Adrenal gland (tissue), 12 donors: ENCODE data around the gene DMTF1. TPM values are rescaled to one million over a fixed set of nuclear protein-coding genes. Genes with fewer than 3 reads are reported as not detected.

Experiments
- DNase-seq, 7 donors: peaks; one replicate each; pipeline ENCODE4 v3.0.0-alpha.2; 2019 to 2020
- H3K27ac ChIP-seq, 5 donors: fragments of 200-600 bp; sonication (generic) in 4 of 5; 1 replicate in 3 of 5; 2 replicates in 2 of 5; pipeline versions ENCODE4 v1.5.1 to v1.8.0; 2016 to 2020; ENCODE audit warnings: mild to moderate bottlenecking in 1 of 5
- H3K27me3 ChIP-seq: fragments of 200-600 bp; 2 replicates; pipeline ENCODE4 v1.8.0; 2021
- H3K36me3 ChIP-seq, 2 donors: fragments of 200-600 bp; replicated peaks in 1 of 2; 1 replicate in 1 of 2; 2 replicates in 1 of 2; pipeline versions ENCODE4 v1.5.1 to v1.8.0; 2018 to 2022
- H3K4me1 ChIP-seq, 2 donors: fragments of 200-600 bp; replicated peaks in 1 of 2; 1 replicate in 1 of 2; 2 replicates in 1 of 2; pipeline versions ENCODE4 v1.5.1 to v1.8.0; 2018 to 2021
- H3K4me3 ChIP-seq, 4 donors: fragments of 200-600 bp; sonication (generic) in 3 of 4; one replicate each; pipeline ENCODE4 v1.5.1; 2016 to 2018
- H3K9me3 ChIP-seq, 3 donors: fragments of 200-600 bp; sonication (generic) in 1 of 3; replicated peaks in 1 of 3; 1 replicate in 2 of 3; 2 replicates in 1 of 3; pipeline versions ENCODE4 v1.5.1 to v1.8.0; 2016 to 2021
- CTCF ChIP-seq, 6 experiments: fragments of 450-650 bp in 4 of 6; fragments of 200-600 bp in 2 of 6; sonication (generic) in 1 of 6; IDR thresholded peaks; 1 replicate in 5 of 6; 2 replicates in 1 of 6; pipeline versions ENCODE4 v1.5.1 to v1.8.0; 2016 to 2021; ENCODE audit warnings: antibody characterized with exemption in 6 of 6, mild to moderate bottlenecking in 2 of 6, moderate library complexity in 1 of 6
- POLR2A ChIP-seq, 2 donors: fragments of 450-650 bp; IDR thresholded peaks; one replicate each; pipeline ENCODE4 v1.6.1; 2017; ENCODE audit warnings: antibody characterized with exemption in 2 of 2, mild to moderate bottlenecking in 2 of 2, moderate library complexity in 1 of 2
- WGBS, 4 donors: extraction: QIAGEN DNeasy Blood & Tissue Kit in 2 of 4; methylation state at CpG; one replicate each; pipeline versions ENCODE4 v1.1.5 to v1.1.7; 2013 to 2017; 5-methylcytosine and 5-hydroxymethylcytosine counted together
- intact Hi-C, 2 donors: fragments of 100-400 bp; cut with DNase I; formaldehyde crosslinking; loops; one replicate each; pipeline versions ENCODE4 v1.14.1 to v1.15.0; 2022 to 2023
- polyA plus RNA-seq, 3 donors: library from polyadenylated mRNA; stranded (reverse); fragments of 200-250 nt in 2 of 3; fragments of 350-450 nt in 1 of 3; fragmentation: Illumina TruSeq in 1 of 3; extraction: RNeasy Lipid Tissue Mini Kit (QIAGEN cat#74804) in 1 of 3; gene quantifications; one replicate each; pipeline ENCODE4 v1.2.3, GENCODE V29; 2013 to 2014
- total RNA-seq, 9 donors: library from RNA; depleted of rRNA in 4 of 9; stranded (reverse); fragments of >200 nt in 4 of 9; fragments of 120-200 nt in 1 of 9; fragmentation: NEBNext Ultra II Directional in 1 of 9; extraction: Animal tissue kit (Norgen Biotek cat#: 25700) in 1 of 9; gene quantifications; one replicate each; pipeline versions ENCODE4 v1.1.0 to v1.2.4, GENCODE V29; 2013 to 2023
- donor health status: healthy with polysubstance abuse.
- donor health status: Bipolar disorder and iron deficiency.
- donor health status: DM: yes; HTN: yes; CAD: no.
- donor health status: DM: no; HTN: no; CAD: no.
- donor health status: DM: no; HTN: no; CAD: no.
- donor health status: DM: yes; HTN: yes; CAD: no.

DMTF1 gene
- total and polyA plus RNA-seq, 12 donors = 17.1 to 149 (median 50.2) TPM

- H3K4me1 ChIP-seq = no peaks in the 10 kb centered on the region
- no peak for DNase-seq
- H3K27ac ChIP-seq = no peak overlapping the region
- intact Hi-C loops = no loop called here
- no peak overlapping the region for H3K4me3 ChIP-seq
- no peaks in the 10 kb centered on the region for H3K27me3 ChIP-seq
- no peak for TF ChIP-seq POLR2A (IDR thresholded peaks at IDR 0.05)
- TF ChIP-seq CTCF (IDR thresholded peaks at IDR 0.05) = no peak
- no peaks in the 10 kb centered on the region for H3K9me3 ChIP-seq
- H3K36me3 ChIP-seq = no peaks in the 10 kb centered on the region
- 76 to 88% (median 83%) methylated on average over 1 of the region's 1 CpG for WGBS, 4 donors
Observed at GRCh38 chr7:87116315-87116714, 35.9 kb upstream of the DMTF1 start.

- Histone ChIP-seq H3K27ac (no peak overlapping the region), H3K36me3 (no peaks in the 10 kb centered on the region), H3K4me3 (no peak overlapping the region), H3K9me3 (no peaks in the 10 kb centered on the region), H3K4me1 (no peaks in the 10 kb centered on the region), H3K27me3 (no peaks in the 10 kb centered on the region)
- DNase-seq = no peak
- TF ChIP-seq POLR2A (IDR thresholded peaks at IDR 0.05) (no peak), CTCF (IDR thresholded peaks at IDR 0.05) (no peak)
- intact Hi-C loops = no loop called here
- WGBS, 4 donors = 44 to 48% (median 46%) methylated on average over 2 of the region's 2 CpGs
Observed at GRCh38 chr7:87119581-87119980, 32.7 kb upstream of the DMTF1 start.

GRCh38 chr7:87123105-87123504 is 29.1 kb upstream of the DMTF1 start:
- DNase-seq = no peak
- no peaks in the 10 kb centered on the region for H3K9me3 ChIP-seq
- H3K4me1 ChIP-seq = no peaks in the 10 kb centered on the region
- no peak overlapping the region for H3K4me3 ChIP-seq
- intact Hi-C loops = no loop called here
- no peak overlapping the region for H3K27ac ChIP-seq
- no peaks in the 10 kb centered on the region for H3K27me3 ChIP-seq
- TF ChIP-seq POLR2A (IDR thresholded peaks at IDR 0.05) (no peak), CTCF (IDR thresholded peaks at IDR 0.05) (no peak)
- no peaks in the 10 kb centered on the region for H3K36me3 ChIP-seq

GRCh38 chr7:87127019-87127418 is 25.2 kb upstream of the DMTF1 start:
- Histone ChIP-seq H3K4me3 (no peak overlapping the region), H3K9me3 (no peaks in the 10 kb centered on the region), H3K36me3 (no peaks in the 10 kb centered on the region), H3K27ac (no peak overlapping the region), H3K27me3 (no peaks in the 10 kb centered on the region), H3K4me1 (no peaks in the 10 kb centered on the region)
- no peak for TF ChIP-seq CTCF (IDR thresholded peaks at IDR 0.05)
- no peak for TF ChIP-seq POLR2A (IDR thresholded peaks at IDR 0.05)
- no peak for DNase-seq
- intact Hi-C loops = no loop called here
- 87 to 96% (median 95%) methylated on average over 7 of the region's 7 CpGs for WGBS, 4 donors
